H1 (cell line): Measurements from ENCODE around the gene ARID4A.

Experiments used
- FOSL1 ChIP-seq: IDR thresholded peaks from 2 replicates; pipeline ENCODE4 v1.6.1; 2011; ENCODE audit warnings: mild to moderate bottlenecking, low read depth, low read length, moderate library complexity; ENCODE audit not compliant: insufficient read depth
- POLR2A ChIP-seq, 2 experiments: IDR thresholded peaks; 1 replicate in 1 of 2; 2 replicates in 1 of 2; pipeline ENCODE4 v1.6.1; 2011; ENCODE audit warnings: low read depth in 2 of 2, low read length in 2 of 2, mild to moderate bottlenecking in 2 of 2; ENCODE audit errors: control extremely low read depth in 1 of 2
- POLR2AphosphoS5 ChIP-seq: IDR thresholded peaks from 2 replicates; pipeline ENCODE4 v1.6.1; 2011; ENCODE audit warnings: low read depth, low read length
- SIRT6 ChIP-seq: IDR thresholded peaks from one replicate; pipeline ENCODE4 v1.7.1; 2012; ENCODE audit warnings: low read length, inconsistent platforms
- TF ChIP-seq, protein P1 (sequence below), 3 experiments: IDR thresholded peaks; 1 replicate in 2 of 3; 2 replicates in 1 of 3; pipeline versions ENCODE4 v1.5.1 to v1.6.1; 2011; ENCODE audit warnings: low read length in 3 of 3, mild to moderate bottlenecking in 3 of 3, inconsistent platforms in 2 of 3, low read depth in 1 of 3, moderate library complexity in 1 of 3; ENCODE audit not compliant: insufficient read depth in 1 of 3; ENCODE audit errors: control extremely low read depth in 1 of 3

DNA sequence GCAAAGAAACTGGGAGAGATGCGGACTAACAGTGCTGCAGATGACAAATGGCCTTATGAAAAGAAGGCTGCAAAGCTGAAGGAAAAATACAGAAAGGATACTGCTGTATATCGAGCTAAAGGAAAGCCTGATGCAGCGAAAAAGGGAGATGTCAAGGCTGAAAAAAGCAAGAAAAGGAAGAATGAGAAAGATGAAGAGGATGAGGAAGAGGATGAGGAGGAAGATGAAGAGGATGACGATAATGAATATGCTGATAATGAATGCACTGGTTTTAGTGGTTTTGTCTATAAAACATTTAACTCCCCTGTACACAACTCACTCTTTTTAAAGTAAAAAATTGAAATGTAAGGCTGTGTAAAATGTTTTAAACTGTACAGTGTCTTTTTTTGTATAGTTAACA, 13.2 kb upstream of the ARID4A start:
- TF ChIP-seq, protein P1, sequence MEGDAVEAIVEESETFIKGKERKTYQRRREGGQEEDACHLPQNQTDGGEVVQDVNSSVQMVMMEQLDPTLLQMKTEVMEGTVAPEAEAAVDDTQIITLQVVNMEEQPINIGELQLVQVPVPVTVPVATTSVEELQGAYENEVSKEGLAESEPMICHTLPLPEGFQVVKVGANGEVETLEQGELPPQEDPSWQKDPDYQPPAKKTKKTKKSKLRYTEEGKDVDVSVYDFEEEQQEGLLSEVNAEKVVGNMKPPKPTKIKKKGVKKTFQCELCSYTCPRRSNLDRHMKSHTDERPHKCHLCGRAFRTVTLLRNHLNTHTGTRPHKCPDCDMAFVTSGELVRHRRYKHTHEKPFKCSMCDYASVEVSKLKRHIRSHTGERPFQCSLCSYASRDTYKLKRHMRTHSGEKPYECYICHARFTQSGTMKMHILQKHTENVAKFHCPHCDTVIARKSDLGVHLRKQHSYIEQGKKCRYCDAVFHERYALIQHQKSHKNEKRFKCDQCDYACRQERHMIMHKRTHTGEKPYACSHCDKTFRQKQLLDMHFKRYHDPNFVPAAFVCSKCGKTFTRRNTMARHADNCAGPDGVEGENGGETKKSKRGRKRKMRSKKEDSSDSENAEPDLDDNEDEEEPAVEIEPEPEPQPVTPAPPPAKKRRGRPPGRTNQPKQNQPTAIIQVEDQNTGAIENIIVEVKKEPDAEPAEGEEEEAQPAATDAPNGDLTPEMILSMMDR (IDR thresholded peaks at IDR 0.05; ENCODE audit: control extremely low read depth in 1 of 3, insufficient read depth in 1 of 3, low read depth in 1 of 3, low read length in 3 of 3), result no peak
- TF ChIP-seq FOSL1 (no peak), POLR2A (IDR thresholded peaks at IDR 0.05; ENCODE audit: control extremely low read depth in 1 of 2, low read depth in 2 of 2, low read length in 2 of 2) (no peak), SIRT6 (no peak), POLR2AphosphoS5 (no peak)
